GM21367 (cell line): ENCODE measurements around the gene THSD7A.

Experiments used
- ATAC-seq: cut with Tn5 transposase; IDR thresholded peaks from one replicate; pipeline ENCODE4 v1.9.1; 2021; ENCODE audit not compliant: unreplicated experiment

The THSD7A gene

DNA sequence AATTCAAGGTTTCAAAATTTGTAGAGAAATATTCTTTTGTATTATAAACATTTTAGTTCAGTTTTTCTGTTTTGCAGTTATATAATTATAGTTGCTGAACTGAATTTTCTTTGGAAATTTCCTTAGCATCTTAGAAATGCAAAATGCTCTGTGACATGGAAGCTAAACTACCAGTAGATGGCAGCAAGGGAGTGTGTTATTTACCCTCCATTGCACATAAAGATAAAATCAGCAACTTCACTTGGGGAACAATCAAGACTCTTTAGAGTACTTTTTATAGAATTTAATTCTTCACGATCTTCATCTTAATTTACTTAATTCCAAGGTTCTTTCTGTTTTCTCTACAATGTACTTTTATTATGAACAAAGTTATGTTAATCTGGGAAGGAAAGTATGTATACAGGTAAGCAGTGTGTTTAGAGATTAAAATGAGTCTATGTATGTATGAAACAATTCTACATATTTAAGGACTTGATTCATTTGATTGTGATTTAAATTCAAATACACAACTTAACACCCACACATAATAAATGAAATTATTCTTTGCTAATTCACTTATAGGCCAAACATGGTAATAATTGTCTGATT, 404.2 kb downstream of the THSD7A start:
- peak; percentile 79 for ATAC-seq

DNA sequence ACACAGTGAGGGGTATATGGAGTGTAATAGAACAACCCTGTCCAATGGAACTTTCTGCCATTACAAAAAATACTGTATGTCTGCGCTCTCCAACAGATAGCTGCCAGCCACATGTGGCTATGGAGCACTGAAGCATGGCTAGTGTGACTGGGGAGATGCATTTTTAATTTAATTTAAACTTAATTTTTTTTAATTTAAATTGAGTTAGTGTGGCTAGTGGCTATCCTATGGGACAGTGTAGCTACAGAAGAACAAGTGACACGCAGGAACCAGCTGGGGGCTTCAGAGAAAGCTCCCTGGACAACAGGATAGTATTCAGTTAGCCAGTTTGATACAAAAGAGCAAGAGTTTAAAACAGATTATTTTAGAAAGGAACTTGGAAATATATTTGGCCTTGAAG, 408.0 kb downstream of the THSD7A start:
- no peak for ATAC-seq

DNA sequence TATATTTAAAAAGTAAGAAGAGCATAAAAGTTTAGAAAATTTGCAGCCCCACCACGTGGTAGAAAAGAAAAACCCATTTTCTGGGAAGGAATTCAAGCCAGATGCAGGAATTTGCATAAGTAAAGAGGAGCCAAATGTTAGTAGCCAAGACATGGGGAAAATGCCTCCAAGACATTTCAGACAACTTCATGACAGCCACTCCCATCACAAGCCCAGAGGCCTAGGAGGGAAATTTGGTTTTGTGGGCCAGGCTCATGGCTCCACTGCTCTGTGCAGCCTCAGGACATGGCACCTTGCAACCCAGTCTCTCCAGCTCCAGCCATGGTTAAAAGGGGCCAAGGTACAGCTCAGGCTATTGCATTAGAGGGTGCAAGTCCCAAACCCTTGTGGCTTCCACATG, 411.9 kb downstream of the THSD7A start:
- ATAC-seq: no peak

DNA sequence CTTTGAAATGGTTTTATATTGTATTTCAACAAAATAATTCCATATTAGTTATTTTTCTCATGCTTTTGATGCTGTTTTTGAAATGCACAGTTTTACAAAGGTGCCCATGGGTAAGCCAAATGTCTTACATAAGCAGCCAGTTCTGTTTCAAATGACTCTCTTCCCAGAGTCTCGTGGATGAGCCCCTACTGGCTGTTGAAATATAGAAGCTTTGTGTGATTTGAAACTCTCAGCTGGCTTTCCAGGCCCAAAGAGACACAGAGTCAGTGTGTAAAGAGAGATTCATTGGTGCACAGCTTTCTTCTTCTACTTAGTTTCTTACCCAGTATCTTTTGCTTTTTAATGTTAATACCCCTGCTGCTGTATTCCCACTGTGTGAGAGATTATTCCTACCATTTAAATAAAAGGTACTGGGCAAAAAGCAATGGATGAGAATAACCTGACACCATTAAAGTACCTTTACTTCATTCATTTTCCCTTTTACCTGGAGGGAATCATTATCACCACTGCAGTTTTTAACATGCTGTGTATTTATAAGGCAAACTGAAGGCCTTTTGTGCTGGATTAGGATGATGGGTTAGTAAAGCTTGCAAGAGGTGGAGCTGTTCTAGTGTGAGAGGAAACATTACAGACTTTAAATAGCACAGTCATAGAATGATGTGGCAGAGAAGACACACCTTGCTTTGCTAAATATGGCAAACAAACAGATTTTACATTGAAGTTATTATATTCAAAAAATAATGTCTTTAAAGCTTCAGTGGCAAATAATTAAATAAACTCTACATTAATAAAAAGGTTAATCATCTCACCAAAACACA, 415.1 kb downstream of the THSD7A start:
- no peak for ATAC-seq

DNA sequence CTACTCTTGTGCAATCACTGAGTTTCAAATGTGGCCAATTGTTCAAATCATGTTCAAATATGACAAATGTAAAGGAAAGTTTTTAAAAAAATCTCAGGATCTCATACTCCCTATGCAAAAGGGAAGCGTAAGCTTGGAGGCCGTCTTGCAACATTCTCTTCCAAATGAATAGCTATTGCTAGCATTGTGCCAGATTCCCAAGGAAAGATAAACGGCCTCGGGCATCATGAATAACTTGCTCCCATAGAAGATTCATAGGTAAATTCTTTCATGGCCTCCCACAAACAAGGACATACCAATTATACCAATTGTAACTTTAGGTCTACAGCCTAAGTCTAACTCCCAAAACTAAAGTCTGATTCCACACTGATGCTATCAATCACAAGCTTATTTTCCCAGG, 416.9 kb downstream of the THSD7A start:
- ATAC-seq: no peak

DNA sequence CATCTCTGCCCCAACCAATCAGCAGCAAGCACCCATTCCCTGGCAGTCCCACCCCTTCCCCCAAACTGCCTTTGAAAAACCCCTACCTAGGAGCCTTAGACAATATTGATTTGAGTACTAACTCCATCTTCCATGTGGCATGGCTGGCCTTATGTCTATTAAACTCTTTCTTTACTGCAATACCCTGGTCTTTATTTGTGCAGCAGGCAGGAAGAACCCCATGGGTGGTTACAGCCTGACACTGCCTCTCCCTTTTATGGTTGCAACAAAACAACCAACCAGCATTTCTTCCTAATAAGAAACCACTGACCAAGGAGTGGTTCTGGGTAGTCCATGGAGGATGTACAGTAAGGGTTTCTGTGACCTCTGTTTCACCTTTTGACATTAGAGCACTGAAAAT, 418.1 kb downstream of the THSD7A start:
- no peak for ATAC-seq

DNA sequence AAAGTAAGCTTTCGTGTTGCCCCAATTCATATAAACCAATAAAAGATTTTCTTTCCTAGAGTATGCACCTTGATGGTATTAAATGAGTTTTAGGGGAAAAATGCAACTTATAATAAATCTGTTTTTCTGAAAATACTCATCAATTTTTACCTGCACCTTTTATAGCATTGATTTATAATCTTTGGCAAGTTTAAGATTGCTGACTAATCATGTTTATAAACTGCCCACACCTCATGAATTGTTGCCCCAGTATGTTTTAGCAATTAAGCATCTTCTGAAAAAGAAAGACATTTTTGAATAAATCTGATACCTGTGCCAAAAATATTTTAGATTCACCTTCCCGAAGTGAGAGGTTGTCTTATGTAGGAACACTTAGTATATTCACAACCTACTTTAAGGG, 420.0 kb downstream of the THSD7A start:
- ATAC-seq: no peak

DNA sequence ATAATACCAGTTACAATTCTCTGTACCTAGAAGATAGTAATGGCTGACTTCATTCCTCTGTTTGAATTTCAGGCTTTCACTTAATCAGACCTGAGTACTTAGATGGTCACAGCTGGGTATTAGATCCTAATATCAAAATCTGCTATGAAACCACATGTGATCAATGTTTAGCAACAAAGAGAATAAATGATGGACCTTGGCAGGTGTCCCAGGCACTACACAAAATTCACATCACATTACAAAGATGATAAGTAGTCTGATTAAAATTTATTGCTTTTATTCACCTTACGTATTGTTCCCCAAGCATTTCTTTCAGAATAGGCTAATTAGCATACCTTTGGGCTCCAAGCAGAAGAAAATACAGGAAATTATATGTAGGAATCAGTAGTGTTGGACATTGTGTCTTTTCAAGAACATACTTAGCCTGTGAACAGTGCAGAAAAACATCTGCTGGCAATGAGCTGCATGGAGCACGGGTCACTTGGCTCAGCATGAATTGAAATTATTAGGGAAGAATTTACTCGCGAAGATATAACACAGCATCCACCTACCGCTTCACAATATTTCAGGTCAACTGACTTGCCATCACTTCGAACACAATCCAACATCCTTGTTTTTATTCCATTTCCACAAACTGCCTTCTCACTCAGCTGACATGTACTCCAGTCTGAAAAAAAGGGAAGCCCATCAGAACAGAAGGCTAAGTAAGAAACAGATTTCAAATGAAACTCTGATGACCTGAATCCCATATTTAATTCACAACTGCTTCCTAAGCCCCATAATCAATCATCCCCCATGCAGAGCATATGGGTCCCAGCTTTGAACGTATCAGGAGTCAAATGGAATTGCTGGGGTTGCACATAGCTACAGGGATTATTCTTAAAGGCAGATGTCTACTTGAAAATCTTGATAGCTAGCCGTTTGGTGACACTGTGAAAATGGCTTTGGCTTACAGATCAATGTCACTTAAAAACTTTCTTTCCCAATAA, 421.0 kb downstream of the THSD7A start:
- ATAC-seq: no peak

DNA sequence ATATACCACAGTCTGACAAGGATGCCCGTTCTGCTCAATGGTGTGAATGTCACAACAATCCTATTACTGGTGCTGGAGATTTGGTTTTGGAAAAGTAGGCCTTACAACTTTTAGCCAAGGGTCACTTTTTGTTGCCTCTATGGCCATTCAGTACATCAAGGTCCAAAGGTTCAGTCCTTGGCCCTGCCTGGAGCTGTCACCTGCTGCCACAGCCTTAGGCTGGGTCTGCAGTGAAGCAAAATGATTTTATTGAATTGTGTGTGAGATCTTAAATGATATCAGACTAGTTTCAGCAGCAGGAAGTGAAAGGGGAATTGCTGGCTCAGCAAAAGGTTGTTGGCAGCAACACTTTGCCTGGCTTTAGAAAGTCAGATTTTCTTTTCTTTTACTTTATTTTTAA, 427.6 kb downstream of the THSD7A start:
- ATAC-seq: no peak

DNA sequence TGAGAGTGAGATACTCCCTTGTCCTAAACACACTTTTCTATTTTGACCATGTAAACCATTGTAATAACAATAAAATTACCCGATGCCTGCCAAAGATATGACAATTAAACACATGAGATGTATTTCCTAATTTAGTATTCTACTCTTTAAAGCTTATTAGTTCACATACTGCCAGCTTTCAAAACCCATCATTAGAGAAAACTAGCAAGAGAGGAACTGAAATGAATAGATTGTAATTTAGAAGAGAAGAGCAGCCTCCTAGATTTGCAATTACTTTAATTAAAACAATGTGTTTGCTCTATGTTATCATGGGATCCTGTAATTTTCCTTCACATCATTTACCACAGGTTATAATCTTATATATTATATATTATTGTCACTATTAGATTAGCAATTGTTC, 428.2 kb downstream of the THSD7A start:
- no peak for ATAC-seq

DNA sequence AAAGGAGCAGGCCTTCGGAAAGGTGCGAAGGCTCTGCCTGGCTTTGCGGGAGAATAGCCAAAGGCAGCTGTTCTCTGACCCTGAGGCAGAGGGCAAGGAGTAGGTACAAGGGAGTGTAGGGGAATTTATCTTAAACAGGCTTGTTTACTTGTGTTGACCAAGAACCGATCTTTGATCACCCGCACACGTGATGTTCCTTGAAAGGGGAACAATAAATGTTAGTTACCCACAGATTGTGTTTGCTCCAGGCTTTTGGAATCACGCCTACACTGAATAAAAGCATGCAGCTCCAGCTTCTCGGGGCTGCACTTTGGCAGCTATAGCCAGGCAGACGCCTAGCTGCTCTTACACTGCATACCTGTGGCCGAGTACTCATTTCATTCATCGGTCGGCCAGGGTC, 437.6 kb downstream of the THSD7A start:
- no peak for ATAC-seq

DNA sequence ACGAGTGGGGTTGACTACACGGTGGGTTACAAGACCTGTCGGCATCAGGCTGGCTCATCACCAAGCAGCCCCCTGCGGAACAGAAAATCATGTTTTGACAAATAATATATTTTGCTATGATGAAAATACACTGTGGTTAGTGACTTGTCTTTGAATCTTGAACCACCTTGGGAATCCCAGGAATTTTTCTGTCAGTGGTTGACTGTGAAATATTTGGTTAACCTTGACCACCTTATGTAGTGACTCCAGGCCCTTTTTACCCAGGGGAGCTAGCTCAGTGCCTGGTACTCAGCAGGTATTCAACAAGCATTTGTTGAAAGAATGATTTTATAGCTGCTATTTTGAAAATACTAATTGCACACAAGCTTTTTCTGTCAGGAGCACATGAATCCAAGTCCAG, 452.4 kb downstream of the THSD7A start:
- no peak for ATAC-seq

DNA sequence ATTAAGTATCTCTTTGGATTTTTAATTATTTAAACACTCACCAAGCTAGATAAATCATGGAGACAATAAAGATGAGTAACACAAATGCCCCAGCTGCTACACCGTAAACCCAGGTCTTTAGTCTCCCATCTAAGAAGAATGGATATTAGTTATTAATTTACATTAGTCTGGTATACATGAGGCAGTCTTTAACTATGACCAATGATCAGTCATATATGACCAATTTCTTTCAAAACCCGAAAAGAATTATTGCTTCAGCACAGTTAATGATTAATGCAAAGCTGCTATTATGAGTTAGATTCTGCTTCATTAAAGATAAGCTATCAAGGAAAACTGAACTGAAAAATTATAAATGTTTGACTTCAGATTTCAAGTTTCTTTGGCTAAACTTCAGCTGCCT, 455.5 kb downstream of the THSD7A start:
- ATAC-seq: no peak

DNA sequence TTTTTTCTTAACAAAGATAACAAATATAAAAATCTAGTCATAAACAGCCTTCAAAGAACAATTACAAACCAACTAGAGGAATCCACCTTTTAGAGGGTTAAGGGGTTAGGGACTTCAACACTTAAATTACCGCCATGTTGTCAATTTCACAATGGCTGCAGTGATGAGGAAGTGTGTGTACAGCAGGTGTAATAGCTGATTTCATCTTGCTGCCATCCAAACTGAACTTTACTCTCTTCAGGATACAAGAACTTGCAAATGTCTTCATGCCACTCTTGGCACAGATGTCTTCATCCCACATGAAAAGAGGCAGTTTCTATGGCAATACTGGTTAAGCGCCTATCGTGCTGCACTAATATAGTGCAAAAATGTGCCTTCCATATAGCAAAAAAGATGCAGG, 457.4 kb downstream of the THSD7A start:
- no peak for ATAC-seq

DNA sequence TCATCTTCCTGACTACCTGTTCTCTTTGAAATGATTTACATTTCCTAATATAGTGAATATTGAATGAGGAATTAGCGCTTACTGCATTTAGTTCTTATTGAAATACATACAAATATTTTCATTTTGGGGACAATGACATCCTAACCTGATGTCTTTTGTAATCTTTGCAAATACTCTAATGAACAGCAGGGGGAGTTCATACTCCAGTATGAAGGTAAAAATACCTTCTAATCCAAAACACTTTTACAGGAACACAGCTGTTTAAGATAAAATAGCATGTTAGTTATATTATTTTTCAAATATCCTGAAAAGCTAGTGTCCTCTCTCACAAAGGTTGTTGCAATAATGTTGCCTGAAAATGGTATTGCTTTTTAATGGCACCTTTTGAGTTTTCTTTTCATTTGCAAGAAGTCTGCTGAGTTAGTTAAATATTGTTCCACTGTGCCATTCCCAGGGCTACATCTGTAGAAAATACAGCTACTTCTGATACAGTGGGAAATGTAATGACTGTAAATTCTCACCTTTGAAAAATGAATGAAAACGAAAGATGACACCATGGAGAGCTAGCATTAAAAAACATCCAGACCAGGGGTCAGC, 458.4 kb downstream of the THSD7A start:
- no peak for ATAC-seq

DNA sequence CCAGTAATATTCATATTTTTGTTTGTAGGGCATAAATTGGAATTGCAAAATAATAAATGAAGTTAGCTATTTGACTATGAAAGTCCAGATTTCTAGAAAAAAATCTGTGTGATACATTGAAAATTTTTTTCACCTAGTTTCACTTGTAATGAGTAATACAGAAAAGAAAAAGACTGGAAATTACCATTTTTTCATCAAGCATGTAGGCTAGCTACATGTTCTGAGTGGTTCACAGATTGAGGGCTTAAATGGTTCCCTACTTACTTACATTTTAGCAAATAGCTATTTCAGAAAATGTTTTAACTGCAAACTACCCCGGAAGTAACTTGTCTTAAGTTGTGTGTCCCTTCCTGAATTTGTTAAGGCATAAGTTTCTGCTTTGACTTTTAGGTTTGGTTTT, 462.3 kb downstream of the THSD7A start:
- no peak for ATAC-seq

DNA sequence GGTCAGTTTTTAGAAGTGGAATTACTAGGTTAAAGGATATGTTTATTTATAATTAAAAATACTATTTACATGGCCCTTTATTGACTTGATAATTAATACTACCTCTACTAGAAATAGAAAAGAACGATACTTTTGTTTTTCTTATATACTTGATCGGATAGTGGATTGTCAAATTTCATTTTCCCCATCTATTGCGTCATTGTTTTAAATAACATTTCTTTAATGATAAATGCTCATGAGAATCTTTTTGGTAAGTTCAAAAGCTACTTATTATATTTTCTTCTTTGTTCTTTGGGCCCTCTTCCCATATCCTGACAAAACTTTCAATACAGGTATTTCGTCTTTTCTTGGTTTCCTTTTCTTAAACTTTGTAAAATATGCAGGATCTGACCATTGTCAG, 465.9 kb downstream of the THSD7A start:
- ATAC-seq: no peak

DNA sequence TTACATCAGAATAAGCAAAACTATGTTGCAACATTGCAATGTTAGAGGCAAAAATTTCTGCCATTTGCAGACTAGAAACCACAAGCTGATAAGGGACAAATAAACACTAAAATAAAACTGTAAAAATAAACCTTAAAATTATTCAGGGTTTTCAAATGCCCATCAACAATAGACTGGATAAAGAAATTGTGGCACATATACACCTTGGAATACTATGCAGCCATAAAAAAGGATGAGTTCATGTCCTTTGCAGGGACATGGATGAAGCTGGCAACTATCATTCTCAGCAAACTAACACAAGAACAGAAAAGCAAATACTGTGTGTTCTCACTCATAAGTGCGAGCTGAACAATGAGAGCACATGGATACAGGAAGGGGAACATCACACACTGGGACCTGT, 473.4 kb downstream of the THSD7A start:
- no peak for ATAC-seq

DNA sequence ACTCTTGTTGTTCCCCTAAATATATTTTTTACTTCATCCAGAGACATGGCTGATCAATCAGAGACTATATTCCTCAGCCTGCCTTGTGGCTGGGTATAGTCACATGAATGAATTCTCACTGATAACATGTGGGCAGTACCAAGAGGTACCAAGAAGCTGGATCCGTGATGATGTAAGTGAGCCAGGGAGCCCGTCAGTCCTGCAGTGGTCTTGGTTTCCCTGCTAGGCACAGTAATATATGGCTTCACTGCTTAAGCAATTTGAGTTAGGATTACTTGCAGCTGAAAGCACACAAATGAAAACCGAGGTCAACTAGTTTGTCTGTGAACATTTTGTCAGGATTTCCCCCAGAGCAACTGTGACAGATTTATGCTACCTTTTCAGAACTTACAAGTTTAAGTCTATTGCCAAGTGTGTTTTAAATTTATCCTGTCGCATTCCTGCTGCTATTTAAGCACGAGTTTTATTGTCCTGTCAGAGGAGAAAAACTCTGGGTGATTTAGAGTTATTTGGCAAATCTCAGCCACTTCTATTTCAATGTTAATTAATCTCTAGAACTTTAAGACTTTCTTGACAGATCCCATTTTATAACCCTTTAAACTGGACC, 476.5 kb downstream of the THSD7A start:
- no peak for ATAC-seq

DNA sequence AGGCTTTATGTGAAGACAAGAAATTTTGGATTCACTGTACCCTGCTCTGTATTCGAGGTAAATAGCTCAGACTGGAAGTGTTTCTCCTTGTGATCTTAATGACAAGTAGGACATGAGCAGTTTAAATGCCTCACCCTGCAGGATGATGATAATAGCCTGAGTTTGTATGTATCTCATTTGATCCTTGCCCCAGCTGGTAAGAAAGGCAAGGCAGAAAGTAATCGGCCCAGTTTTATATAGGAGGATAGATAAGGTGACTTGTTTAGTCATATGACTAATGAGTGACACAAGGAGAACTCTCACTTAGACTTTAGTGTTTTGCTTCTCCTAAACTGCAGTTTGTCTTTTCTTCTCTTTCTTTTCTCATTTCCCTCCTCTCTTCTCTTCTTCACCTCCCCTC, 485.7 kb downstream of the THSD7A start:
- no peak for ATAC-seq

DNA sequence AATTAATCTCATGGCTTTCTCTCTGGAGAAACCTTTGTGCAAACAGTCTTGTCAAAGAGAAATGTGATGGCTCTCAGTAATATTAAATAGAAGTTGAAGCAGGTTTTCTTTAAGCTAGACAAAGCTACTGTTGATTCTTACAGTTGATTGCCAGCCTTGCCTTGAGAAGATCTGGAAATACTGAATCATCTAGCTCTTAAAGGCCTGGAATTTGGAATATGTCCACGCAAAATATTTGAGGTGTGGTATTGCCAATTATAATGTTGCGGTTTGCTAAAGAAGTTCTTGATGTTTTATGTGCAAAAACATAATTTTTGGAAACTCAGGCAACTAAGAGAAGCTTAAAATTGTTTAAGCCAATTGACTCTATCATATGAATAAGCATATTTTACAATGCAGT, 486.4 kb downstream of the THSD7A start:
- no peak for ATAC-seq
